Lower lobe of right lung (tissue), 2 donors: ENCODE results near the gene IL27RA. TPM values are rescaled to one million over a fixed set of nuclear protein-coding genes. Genes with fewer than 3 reads are reported as not detected.

Experiments
- ATAC-seq, 2 donors: fragments of 200-7000 bp; cut with Tn5 transposase; one replicate each; pipeline ENCODE4 v1.9.1; 2020 to 2022; ENCODE audit warnings: mild to moderate bottlenecking in 2 of 2, moderate library complexity in 2 of 2
- DNase-seq: peaks from one replicate; pipeline ENCODE4 v3.0.0-alpha.2; 2020
- H3K27ac ChIP-seq: fragments of 200-600 bp; one replicate; pipeline ENCODE4 v1.8.0; 2022
- H3K27me3 ChIP-seq: fragments of 200-600 bp; one replicate; pipeline ENCODE4 v1.8.0; 2022; ENCODE audit warnings: low read depth
- H3K36me3 ChIP-seq: fragments of 200-600 bp; one replicate; pipeline ENCODE4 v1.8.0; 2022; ENCODE audit warnings: mild to moderate bottlenecking
- H3K4me1 ChIP-seq: fragments of 200-600 bp; one replicate; pipeline ENCODE4 v1.8.0; 2022
- H3K4me3 ChIP-seq: fragments of 200-600 bp; one replicate; pipeline ENCODE4 v1.8.0; 2022; ENCODE audit warnings: mild to moderate bottlenecking
- H3K9me3 ChIP-seq: fragments of 200-600 bp; one replicate; pipeline ENCODE4 v1.8.0; 2022
- CTCF ChIP-seq: fragments of 200-600 bp; IDR thresholded peaks from one replicate; pipeline ENCODE4 v1.8.0; 2022; ENCODE audit warnings: antibody characterized with exemption, mild to moderate bottlenecking
- intact Hi-C: fragments of 100-400 bp; cut with DNase I; formaldehyde crosslinking; loops from one replicate; pipeline ENCODE4 v1.11.0; 2022
- total RNA-seq: library from RNA; stranded (reverse); fragmentation: NEBNext Ultra II Directional; extraction: Animal tissue kit (Norgen Biotek cat#: 25700); gene quantifications from one replicate; pipeline ENCODE4 v1.2.1, GENCODE V29; 2021
- donor health status: DM: no; HTN: yes; CAD: no; lungs with severe emphysema.

The IL27RA gene
- total RNA-seq, 1 donor from 2014 or later: 20.4 TPM

- TF ChIP-seq CTCF: no peak
- no peaks in the 10 kb centered on the region for H3K9me3 ChIP-seq
- peaks cover 22% of the 10 kb centered on the region for H3K4me1 ChIP-seq
- DNase-seq (no peak), ATAC-seq (no peak)
- peaks cover 13% of the 10 kb centered on the region for H3K36me3 ChIP-seq
- H3K27ac ChIP-seq: no peak overlapping the region
- H3K27me3 ChIP-seq: no peaks in the 10 kb centered on the region
- no peak overlapping the region for H3K4me3 ChIP-seq
- intact Hi-C loops: no loop called here
Measured at GRCh38 chr19:14086098-14086497, 54.5 kb downstream of the IL27RA start.

GRCh38 chr19:14088634-14089411, 57.3 kb downstream of the IL27RA start:
- no peaks in the 10 kb centered on the region for H3K27me3 ChIP-seq
- H3K36me3 ChIP-seq: peaks cover 13% of the 10 kb centered on the region
- peaks cover 16% of the 10 kb centered on the region for H3K4me1 ChIP-seq
- DNase-seq (no peak), ATAC-seq (no peak)
- no peak for TF ChIP-seq CTCF
- H3K4me3 ChIP-seq: peak overlapping the region; percentile 88
- peaks cover 4% of the 10 kb centered on the region for H3K9me3 ChIP-seq
- intact Hi-C loops: no loop called here
- no peak overlapping the region for H3K27ac ChIP-seq

- H3K27me3 ChIP-seq: no peaks in the 10 kb centered on the region
- peak; percentile 10 for TF ChIP-seq CTCF
- H3K4me3 ChIP-seq: peak overlapping the region; percentile 88
- no peak overlapping the region for H3K27ac ChIP-seq
- H3K4me1 ChIP-seq: peaks cover 16% of the 10 kb centered on the region
- no peak for ATAC-seq
- intact Hi-C loops: no loop called here
- no peak for DNase-seq
- H3K9me3 ChIP-seq: peaks cover 4% of the 10 kb centered on the region
- peaks cover 13% of the 10 kb centered on the region for H3K36me3 ChIP-seq
Measured at GRCh38 chr19:14089412-14089661, 57.8 kb downstream of the IL27RA start.

- TF ChIP-seq CTCF: no peak
- DNase-seq (peak; percentile 76), ATAC-seq (peak; percentile 5 to 19)
- intact Hi-C loops: no loop called here
- Histone ChIP-seq H3K4me1 (peaks cover 16% of the 10 kb centered on the region), H3K36me3 (peaks cover 13% of the 10 kb centered on the region), H3K9me3 (peaks cover 4% of the 10 kb centered on the region), H3K27me3 (no peaks in the 10 kb centered on the region), H3K27ac (peak overlapping the region; percentile 65), H3K4me3 (peak overlapping the region; percentile 88)
Measured at GRCh38 chr19:14089662-14090508, 58.3 kb downstream of the IL27RA start.

- DNase-seq (peak; percentile 95), ATAC-seq (peak in 1 of 2 donors; percentile 81)
- Histone ChIP-seq H3K4me1 (peaks cover 16% of the 10 kb centered on the region), H3K27me3 (no peaks in the 10 kb centered on the region), H3K4me3 (peak within 1 kb of the TSS; percentile 88), H3K9me3 (peaks cover 4% of the 10 kb centered on the region), H3K36me3 (peaks cover 13% of the 10 kb centered on the region), H3K27ac (peak within 1 kb of the TSS; percentile 91)
- no peak for TF ChIP-seq CTCF
- intact Hi-C loops: no loop called here
Measured at GRCh38 chr19:14090509-14091080, 59.0 kb downstream of the IL27RA start, which contains the start of gene SAMD1. Gene SAMD1, minus strand, starts transcription at chr19:14090751.
